MCF 10A (cell line): Measurements from ENCODE around the gene GABRA5. TPM values are rescaled to one million over a fixed set of nuclear protein-coding genes. Genes with fewer than 3 reads are reported as not detected.

Source experiments
- BruUV-seq: library from RNA; stranded (reverse); fragments of 400-500 nt; replicated peaks from 2 replicates; lab custom pipeline; 2021; lab: Mats Ljungman, UMichigan
- CTCF ChIA-PET: fragments of 300-600 bp; sonication (Branson Sonifier 250); formaldehyde crosslinking; extraction: SDS; loops from one replicate; lab custom pipeline; 2021; ENCODE audit warnings: antibody characterized with exemption, inconsistent platforms; lab: Yijun Ruan, JAX
- POLR2A ChIA-PET: fragments of 300-600, 350-650 bp; sonication (Branson Sonifier 250); formaldehyde crosslinking; extraction: SDS; loops from one replicate; lab custom pipeline; 2020; ENCODE audit warnings: antibody characterized with exemption, inconsistent platforms; lab: Yijun Ruan, JAX
- DNase-seq: peaks from one replicate; pipeline ENCODE4 v3.0.0-alpha.2; 2018; ENCODE audit not compliant: unreplicated experiment
- H3K27ac Mint-ChIP-seq: one replicate; pipeline ENCODE4 v1.8.0; 2022; ENCODE audit warnings: mild to moderate bottlenecking, low read depth, mixed read lengths; ENCODE audit not compliant: unreplicated experiment
- H3K27me3 Mint-ChIP-seq: one replicate; pipeline ENCODE4 v1.8.0; 2022; ENCODE audit warnings: mixed read lengths; ENCODE audit not compliant: insufficient read depth, unreplicated experiment
- H3K36me3 Mint-ChIP-seq: one replicate; pipeline ENCODE4 v1.8.0; 2022; ENCODE audit warnings: mild to moderate bottlenecking, moderate library complexity, mixed read lengths; ENCODE audit not compliant: insufficient read depth, unreplicated experiment
- H3K4me1 Mint-ChIP-seq: one replicate; pipeline ENCODE4 v1.8.0; 2022; ENCODE audit warnings: mixed read lengths; ENCODE audit not compliant: insufficient read depth, unreplicated experiment
- H3K4me3 Mint-ChIP-seq: one replicate; pipeline ENCODE4 v1.8.0; 2022; ENCODE audit warnings: mild to moderate bottlenecking, moderate library complexity, mixed read lengths; ENCODE audit not compliant: unreplicated experiment
- H3K9me3 Mint-ChIP-seq: one replicate; pipeline ENCODE4 v1.8.0; 2022; ENCODE audit warnings: mixed read lengths; ENCODE audit not compliant: unreplicated experiment
- intact Hi-C: fragments of 100-400 bp; cut with micrococcal nuclease; formaldehyde crosslinking; loops from 2 replicates; pipeline ENCODE4 v1.14.1; 2022
- total RNA-seq: library from RNA; stranded (reverse); gene quantifications from 2 replicates; pipeline ENCODE4 v1.2.3, GENCODE V29; 2022
- TF ChIP-seq, protein P1 (sequence below): fragments of 200-600 bp; IDR thresholded peaks from one replicate; pipeline ENCODE4 v1.8.0; 2022; ENCODE audit warnings: antibody characterized with exemption, mild to moderate bottlenecking; ENCODE audit not compliant: unreplicated experiment

The GABRA5 gene
- total RNA-seq, 1 experiment from 2014 or later = not detected

DNA sequence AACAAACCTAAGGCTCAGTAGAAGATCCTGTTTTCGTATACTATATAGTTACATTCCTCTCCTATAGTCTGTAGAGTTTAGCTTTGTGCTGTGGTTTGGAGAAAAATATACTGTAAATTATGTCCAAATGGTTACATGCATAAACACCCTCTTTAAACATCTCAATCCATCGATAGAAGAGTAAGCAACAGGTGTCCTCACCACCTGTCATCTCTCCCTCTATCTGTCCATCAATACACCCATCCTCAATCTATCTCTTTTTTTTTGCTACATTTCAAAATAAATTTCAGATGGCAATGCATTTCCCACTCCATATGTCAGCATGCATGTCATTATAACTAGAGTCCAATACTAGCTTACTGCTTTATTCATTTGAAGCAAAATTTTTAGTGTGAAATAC lies 83.1 kb downstream of the GABRA5 start:
- CTCF ChIA-PET = no interaction called here
- H3K27me3 Mint-ChIP-seq = no peaks in the 10 kb centered on the region
- POLR2A ChIA-PET = no interaction called here
- TF ChIP-seq, protein P1, sequence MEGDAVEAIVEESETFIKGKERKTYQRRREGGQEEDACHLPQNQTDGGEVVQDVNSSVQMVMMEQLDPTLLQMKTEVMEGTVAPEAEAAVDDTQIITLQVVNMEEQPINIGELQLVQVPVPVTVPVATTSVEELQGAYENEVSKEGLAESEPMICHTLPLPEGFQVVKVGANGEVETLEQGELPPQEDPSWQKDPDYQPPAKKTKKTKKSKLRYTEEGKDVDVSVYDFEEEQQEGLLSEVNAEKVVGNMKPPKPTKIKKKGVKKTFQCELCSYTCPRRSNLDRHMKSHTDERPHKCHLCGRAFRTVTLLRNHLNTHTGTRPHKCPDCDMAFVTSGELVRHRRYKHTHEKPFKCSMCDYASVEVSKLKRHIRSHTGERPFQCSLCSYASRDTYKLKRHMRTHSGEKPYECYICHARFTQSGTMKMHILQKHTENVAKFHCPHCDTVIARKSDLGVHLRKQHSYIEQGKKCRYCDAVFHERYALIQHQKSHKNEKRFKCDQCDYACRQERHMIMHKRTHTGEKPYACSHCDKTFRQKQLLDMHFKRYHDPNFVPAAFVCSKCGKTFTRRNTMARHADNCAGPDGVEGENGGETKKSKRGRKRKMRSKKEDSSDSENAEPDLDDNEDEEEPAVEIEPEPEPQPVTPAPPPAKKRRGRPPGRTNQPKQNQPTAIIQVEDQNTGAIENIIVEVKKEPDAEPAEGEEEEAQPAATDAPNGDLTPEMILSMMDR = no peak
- BruUV-seq = no TSS peak
- no peak overlapping the region for H3K27ac Mint-ChIP-seq
- H3K36me3 Mint-ChIP-seq = no peaks in the 10 kb centered on the region
- peaks cover 38% of the 10 kb centered on the region for H3K9me3 Mint-ChIP-seq
- intact Hi-C loops = no loop called here
- no peaks in the 10 kb centered on the region for H3K4me1 Mint-ChIP-seq
- no peak overlapping the region for H3K4me3 Mint-ChIP-seq
- DNase-seq = no peak

- CTCF ChIA-PET = no interaction called here
- no peaks in the 10 kb centered on the region for H3K36me3 Mint-ChIP-seq
- H3K9me3 Mint-ChIP-seq = peaks cover 35% of the 10 kb centered on the region
- H3K27me3 Mint-ChIP-seq = no peaks in the 10 kb centered on the region
- TF ChIP-seq, protein P1 = no peak
- BruUV-seq = no TSS peak
- intact Hi-C loops = no loop called here
- H3K4me1 Mint-ChIP-seq = no peaks in the 10 kb centered on the region
- H3K4me3 Mint-ChIP-seq = no peak overlapping the region
- POLR2A ChIA-PET = no interaction called here
- DNase-seq = no peak
- no peak overlapping the region for H3K27ac Mint-ChIP-seq
Observed at GRCh38 chr15:26954403-26954802, 87.5 kb downstream of the GABRA5 start.

DNA sequence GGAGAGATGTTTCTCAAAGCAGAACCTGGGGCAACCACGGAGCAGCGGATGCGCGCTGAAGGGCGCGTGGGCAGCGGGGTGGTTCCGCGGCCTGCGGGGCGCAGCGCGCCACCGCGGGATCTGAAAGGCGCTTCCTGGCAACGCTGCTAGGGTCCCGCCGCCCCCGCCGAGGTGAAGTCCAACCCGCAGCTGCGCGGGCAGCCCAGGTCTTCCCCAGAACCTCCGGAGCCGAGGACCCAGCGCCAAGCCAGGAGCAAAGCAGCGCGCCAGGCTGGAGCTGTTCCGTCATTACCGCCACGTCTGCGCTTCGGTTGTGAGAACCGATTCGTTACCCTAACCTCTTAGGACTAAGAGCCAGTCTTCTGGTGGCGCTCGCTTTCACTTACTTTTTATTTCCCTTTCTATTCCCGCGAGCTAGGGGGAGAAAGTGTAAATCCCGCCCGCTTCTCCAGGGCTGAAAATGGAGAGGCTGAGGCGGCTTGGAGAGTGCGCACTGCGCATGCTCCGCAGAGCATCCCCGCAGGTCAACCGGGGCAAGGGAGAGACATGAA lies 100.9 kb downstream of the GABRA5 start:
- Mint-ChIP-seq H3K9me3 (peaks cover 27% of the 10 kb centered on the region), H3K27me3 (no peaks in the 10 kb centered on the region), H3K4me3 (no peak overlapping the region), H3K4me1 (no peaks in the 10 kb centered on the region), H3K36me3 (no peaks in the 10 kb centered on the region), H3K27ac (no peak overlapping the region)
- intact Hi-C loops = no loop called here
- DNase-seq = no peak
- POLR2A ChIA-PET = no interaction called here
- TF ChIP-seq, protein P1 = no peak
- CTCF ChIA-PET = no interaction called here
- no TSS peak for BruUV-seq

DNA sequence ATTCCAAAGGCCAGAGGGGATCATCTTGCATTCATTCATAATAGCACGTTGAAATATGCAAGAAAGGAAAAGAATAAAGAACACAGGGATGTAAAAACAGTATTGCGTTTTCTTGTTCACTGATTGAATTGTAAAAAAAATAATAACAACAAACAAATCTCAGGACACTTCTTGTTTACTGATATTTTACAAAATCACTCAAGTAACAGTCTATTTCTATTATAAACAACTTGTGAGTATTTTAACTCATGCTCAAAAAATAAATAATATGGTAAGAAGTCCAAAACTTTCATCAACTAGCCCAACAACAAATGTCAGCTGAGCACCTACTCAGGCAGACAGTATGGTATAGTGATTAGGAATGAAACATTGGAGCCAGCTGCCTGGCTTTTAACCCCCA lies 101.9 kb downstream of the GABRA5 start:
- Mint-ChIP-seq H3K9me3 (peaks cover 22% of the 10 kb centered on the region), H3K27me3 (no peaks in the 10 kb centered on the region), H3K36me3 (no peaks in the 10 kb centered on the region), H3K4me3 (no peak overlapping the region), H3K27ac (no peak overlapping the region), H3K4me1 (no peaks in the 10 kb centered on the region)
- TF ChIP-seq, protein P1 = no peak
- intact Hi-C loops = no loop called here
- ChIA-PET CTCF (interaction anchor here (0.6 kb wide), 1 partner anchor 1431 kb away, joined by 3 read pairs; no protein-coding TSS in a partner anchor), POLR2A (no interaction called here)
- BruUV-seq = no TSS peak
- no peak for DNase-seq
